Ishikawa (cell line): Measurements from ENCODE around the gene CEND1.

Experiments
- CEBPB ChIP-seq: IDR thresholded peaks from 2 replicates; pipeline ENCODE4 v1.6.1; 2012
- CREB1 ChIP-seq: IDR thresholded peaks from 2 replicates; pipeline ENCODE4 v1.6.1; 2012; ENCODE audit warnings: low read depth
- EGR1 ChIP-seq: IDR thresholded peaks from 2 replicates; pipeline ENCODE4 v1.6.1; 2012
- EP300 ChIP-seq: IDR thresholded peaks from 2 replicates; pipeline ENCODE4 v1.6.1; 2012; ENCODE audit warnings: borderline replicate concordance
- FOXM1 ChIP-seq: IDR thresholded peaks from 2 replicates; pipeline ENCODE4 v1.6.1; 2012; ENCODE audit warnings: low read depth, borderline replicate concordance
- NFIC ChIP-seq: IDR thresholded peaks from 2 replicates; pipeline ENCODE4 v1.6.1; 2012
- RAD21 ChIP-seq: IDR thresholded peaks from 2 replicates; pipeline ENCODE4 v1.6.1; 2012; ENCODE audit warnings: low read depth
- TAF1 ChIP-seq: IDR thresholded peaks from 2 replicates; pipeline ENCODE4 v1.6.1; 2012; ENCODE audit warnings: low read depth, mild to moderate bottlenecking
- TCF12 ChIP-seq: IDR thresholded peaks from 2 replicates; pipeline ENCODE4 v1.6.1; 2012; ENCODE audit warnings: low read depth
- TEAD4 ChIP-seq: IDR thresholded peaks from 2 replicates; pipeline ENCODE4 v1.6.1; 2012
- YY1 ChIP-seq: IDR thresholded peaks from 2 replicates; pipeline ENCODE4 v1.6.1; 2012; ENCODE audit warnings: low read depth
- ZBTB7A ChIP-seq: IDR thresholded peaks from 2 replicates; pipeline ENCODE4 v1.6.1; 2012; ENCODE audit warnings: low read depth
- TF ChIP-seq, protein P1 (sequence below): IDR thresholded peaks from 2 replicates; pipeline ENCODE4 v1.6.1; 2012; ENCODE audit warnings: low read depth, mild to moderate bottlenecking
- TF ChIP-seq, protein P2 (sequence below): IDR thresholded peaks from 2 replicates; pipeline ENCODE4 v1.6.1; 2012
- TF ChIP-seq, protein P3 (sequence below): IDR thresholded peaks from 2 replicates; pipeline ENCODE4 v1.6.1; 2012

CEND1 gene

DNA sequence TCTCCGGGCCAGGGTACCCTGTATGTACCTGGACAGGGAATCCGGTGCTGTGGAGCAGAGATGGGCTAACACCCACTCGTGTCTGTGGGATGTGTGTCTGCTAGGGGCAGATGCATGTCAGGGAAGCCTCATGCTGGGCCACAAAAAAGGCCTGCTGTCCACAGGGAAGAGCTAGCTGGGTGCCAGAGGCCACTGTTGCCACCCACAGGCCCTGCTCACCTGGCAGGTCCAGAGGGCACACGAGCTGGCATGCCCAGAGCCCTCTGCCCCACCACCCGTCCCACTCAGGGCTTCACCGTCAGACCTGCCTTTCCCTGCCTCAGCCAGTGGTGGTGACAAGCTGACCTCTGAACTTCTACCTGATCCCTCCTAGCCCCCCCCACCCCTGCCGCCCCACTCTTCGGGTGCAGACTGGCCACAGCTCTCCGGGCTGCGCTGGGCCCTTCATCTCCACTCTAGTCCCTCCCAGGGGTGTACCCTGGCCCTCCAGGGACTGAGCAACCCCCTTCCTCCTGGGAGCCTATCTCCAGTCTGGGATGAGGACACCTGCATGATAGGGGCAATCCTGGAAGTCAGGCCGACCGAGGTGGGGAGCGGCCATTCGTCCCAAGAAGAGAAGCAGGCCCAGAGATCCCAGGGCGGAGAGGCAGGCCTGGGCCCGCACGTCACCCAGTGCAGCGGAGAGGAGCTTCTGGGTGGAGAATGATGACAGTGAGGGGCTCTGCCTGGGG lies 6.8 kb upstream of the CEND1 start:
- TF ChIP-seq EP300 (no peak), CREB1 (no peak), TEAD4 (no peak), EGR1 (no peak), NFIC (no peak), CEBPB (no peak), TCF12 (no peak), YY1 (no peak), RAD21 (no peak), TAF1 (no peak), FOXM1 (no peak), ZBTB7A (no peak)
- TF ChIP-seq, protein P1, sequence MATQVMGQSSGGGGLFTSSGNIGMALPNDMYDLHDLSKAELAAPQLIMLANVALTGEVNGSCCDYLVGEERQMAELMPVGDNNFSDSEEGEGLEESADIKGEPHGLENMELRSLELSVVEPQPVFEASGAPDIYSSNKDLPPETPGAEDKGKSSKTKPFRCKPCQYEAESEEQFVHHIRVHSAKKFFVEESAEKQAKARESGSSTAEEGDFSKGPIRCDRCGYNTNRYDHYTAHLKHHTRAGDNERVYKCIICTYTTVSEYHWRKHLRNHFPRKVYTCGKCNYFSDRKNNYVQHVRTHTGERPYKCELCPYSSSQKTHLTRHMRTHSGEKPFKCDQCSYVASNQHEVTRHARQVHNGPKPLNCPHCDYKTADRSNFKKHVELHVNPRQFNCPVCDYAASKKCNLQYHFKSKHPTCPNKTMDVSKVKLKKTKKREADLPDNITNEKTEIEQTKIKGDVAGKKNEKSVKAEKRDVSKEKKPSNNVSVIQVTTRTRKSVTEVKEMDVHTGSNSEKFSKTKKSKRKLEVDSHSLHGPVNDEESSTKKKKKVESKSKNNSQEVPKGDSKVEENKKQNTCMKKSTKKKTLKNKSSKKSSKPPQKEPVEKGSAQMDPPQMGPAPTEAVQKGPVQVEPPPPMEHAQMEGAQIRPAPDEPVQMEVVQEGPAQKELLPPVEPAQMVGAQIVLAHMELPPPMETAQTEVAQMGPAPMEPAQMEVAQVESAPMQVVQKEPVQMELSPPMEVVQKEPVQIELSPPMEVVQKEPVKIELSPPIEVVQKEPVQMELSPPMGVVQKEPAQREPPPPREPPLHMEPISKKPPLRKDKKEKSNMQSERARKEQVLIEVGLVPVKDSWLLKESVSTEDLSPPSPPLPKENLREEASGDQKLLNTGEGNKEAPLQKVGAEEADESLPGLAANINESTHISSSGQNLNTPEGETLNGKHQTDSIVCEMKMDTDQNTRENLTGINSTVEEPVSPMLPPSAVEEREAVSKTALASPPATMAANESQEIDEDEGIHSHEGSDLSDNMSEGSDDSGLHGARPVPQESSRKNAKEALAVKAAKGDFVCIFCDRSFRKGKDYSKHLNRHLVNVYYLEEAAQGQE = no peak
- TF ChIP-seq, protein P2, sequence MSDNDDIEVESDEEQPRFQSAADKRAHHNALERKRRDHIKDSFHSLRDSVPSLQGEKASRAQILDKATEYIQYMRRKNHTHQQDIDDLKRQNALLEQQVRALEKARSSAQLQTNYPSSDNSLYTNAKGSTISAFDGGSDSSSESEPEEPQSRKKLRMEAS = no peak
- TF ChIP-seq, protein P3, sequence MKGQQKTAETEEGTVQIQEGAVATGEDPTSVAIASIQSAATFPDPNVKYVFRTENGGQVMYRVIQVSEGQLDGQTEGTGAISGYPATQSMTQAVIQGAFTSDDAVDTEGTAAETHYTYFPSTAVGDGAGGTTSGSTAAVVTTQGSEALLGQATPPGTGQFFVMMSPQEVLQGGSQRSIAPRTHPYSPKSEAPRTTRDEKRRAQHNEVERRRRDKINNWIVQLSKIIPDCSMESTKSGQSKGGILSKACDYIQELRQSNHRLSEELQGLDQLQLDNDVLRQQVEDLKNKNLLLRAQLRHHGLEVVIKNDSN = no peak

DNA sequence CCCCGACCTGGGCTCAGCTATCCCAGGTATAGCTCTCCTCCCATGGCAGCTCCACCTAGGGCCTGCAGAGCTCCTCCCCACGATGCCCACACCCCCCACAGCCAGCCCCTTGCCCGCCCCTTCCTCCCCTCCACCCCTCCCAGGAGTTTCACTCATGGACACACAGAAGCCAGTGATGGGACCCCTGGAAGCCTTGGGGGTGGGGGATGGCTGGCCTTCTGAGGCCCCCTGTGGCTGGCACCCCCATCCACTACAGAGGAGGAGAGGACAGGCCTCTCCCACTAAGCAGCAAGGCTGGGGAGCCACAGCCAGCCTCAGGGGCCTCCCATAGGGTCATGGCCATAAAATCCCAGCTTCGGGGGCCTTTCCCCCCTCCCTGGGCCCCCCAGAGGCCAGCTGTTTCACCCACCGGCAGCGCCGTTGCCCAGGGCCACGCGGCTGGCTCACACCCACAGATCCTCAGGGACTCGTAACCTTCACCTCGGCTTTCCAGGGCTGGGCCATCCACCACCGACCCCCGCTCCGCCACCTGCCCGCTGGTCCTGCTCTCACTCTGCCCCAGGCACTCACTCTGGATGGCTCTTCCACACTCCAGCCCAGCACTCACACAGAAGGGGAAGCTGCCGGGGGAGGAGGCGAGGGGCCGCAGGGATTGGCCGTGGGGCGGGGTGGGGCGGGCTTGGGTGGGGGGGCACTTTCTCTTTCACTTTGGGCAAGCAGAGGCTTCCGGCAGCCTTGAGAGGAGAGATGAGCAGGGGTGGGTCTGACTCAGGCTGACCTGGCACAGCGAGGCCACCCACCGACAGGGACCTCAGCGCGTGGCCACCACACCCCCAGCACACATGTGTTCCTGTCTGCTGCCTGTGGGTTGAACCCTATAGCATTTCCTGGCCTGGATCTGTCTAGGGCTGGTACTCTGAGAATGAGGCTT lies 6.0 kb upstream of the CEND1 start:
- no peak for TF ChIP-seq TEAD4
- no peak for TF ChIP-seq RAD21
- TF ChIP-seq TCF12 = no peak
- no peak for TF ChIP-seq YY1
- TF ChIP-seq EGR1 = no peak
- 0 out of 2 replicates have a peak, but pooled peaks have one; percentile 8 for TF ChIP-seq ZBTB7A
- TF ChIP-seq EP300 = no peak

DNA sequence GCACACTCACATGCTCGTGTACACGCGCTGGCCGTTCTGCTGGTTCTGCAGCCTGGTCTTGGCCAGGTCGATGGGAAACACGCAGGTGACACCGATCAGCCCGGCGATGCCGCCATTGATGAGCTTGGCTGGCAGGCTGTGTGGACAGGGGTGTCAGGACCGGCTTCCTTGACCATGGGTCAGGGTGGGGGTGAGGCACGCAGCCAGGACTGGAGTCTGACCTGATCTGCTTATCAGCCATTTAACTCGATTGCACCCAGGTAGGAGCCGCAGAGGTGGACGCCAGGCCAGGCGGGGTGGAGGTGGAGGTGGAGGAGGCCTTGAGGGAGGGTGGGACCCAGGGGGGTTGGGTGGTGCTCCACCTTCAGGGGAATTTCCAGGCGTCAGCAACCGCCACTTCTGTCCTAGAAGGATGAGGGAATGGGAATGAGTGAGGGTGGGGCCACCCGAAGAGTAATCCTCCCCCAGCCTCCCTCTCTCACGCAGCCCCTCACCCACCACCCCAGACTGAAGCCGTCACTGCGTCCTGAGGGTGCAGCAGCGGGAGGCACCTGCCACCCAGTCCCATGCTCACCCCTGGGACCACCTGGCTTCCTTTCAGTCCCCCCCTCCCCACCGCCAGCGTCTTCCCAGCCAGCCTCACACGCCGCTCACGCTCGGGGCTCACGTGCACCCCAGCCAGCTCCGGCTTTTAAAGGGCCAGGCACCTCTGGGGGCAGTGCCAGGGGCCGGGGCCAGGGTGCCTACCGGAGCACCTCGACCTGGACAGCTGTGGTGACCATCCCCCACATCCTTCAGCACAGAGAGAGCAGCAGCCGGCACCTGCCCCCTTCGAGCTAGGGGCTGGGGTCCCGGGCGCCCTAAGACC lies 5.1 kb upstream of the CEND1 start:
- 0 out of 2 replicates have a peak, but pooled peaks have one; percentile 53 for TF ChIP-seq ZBTB7A
- TF ChIP-seq, protein P3 = peak; percentile 77
- TF ChIP-seq, protein P1 = no peak
- TF ChIP-seq, protein P2 = peak; percentile 50; the same call in 1 of the 2 replicates

DNA sequence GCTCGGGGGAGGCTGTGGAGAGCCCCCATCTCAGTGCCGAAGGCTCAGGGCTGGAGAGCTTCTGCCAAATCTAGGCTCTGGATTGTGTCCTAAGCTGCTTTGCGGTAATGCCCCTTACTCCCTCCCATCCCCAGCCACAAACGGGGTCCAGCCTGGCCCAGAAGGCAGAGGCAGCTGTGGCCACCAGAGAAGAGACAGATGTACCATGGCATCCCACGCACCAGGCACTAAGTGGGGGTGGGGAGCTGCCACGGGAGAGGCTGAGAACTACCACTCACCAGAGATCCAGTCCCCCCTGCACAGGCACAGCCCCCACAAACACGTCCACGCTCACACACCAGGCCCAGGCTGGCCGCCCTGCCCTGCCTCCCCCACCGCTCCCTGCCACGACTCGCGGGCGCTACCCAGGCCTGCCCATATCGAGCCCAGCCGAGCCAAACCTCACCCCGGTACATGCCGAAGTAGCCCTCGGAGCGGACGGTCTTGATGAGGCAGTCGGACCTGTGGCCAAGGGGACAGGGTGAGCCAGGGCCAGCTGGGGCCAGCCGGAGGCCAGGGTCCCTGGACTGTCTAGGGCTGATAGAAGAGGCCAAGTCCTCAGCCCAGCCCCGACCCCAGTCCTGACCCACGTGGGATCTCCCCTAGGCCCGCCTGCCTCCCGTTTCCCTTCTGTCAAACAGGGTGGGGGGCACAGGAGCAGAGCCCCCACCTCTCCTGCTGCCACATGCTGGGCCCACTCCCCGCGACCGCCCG lies 4.3 kb upstream of the CEND1 start:
- TF ChIP-seq, protein P3 = no peak
- TF ChIP-seq, protein P1 = no peak
- no peak for TF ChIP-seq TEAD4
- TF ChIP-seq TAF1 = no peak
- no peak for TF ChIP-seq FOXM1
- no peak for TF ChIP-seq CEBPB
- no peak for TF ChIP-seq EP300
- TF ChIP-seq TCF12 = no peak
- no peak for TF ChIP-seq RAD21
- no peak for TF ChIP-seq YY1
- TF ChIP-seq EGR1 = no peak
- TF ChIP-seq NFIC = no peak
- TF ChIP-seq, protein P2 = no peak
